GM12892 (cell line): Measurements from ENCODE around the gene OLFM2.

ENCODE experiments used
- POLR2A ChIP-seq: IDR thresholded peaks from 2 replicates; pipeline ENCODE4 v1.6.1; 2011; ENCODE audit warnings: low read depth, low read length, control low read depth
- POLR2AphosphoS5 ChIP-seq: IDR thresholded peaks from 2 replicates; pipeline ENCODE4 v1.6.1; 2011; ENCODE audit warnings: low read depth, low read length, control low read depth

- TF ChIP-seq POLR2A (no peak), POLR2AphosphoS5 (no peak)
Observed at GRCh38 chr19:9936326-9937000, at the start of gene OLFM2.
